B cell (primary cell): ENCODE results near the gene CTRL. TPM values are rescaled to one million over a fixed set of nuclear protein-coding genes. Genes with fewer than 3 reads are reported as not detected.

ENCODE experiments used
- ATAC-seq: fragments of 200-7000 bp; cut with Tn5 transposase; one replicate; pipeline ENCODE4 v1.10.0; 2021; ENCODE audit warnings: low read depth, mild to moderate bottlenecking, moderate number of reproducible peaks, moderate library complexity
- CTCF ChIA-PET: fragments of 350-600 bp; sonication (Branson Sonifier 250); formaldehyde crosslinking; loops from one replicate; lab custom pipeline; 2021; ENCODE audit warnings: antibody characterized with exemption, inconsistent platforms; lab: Charles Lee
- POLR2A ChIA-PET: fragments of 350-600 bp; sonication (Branson Sonifier 250); formaldehyde crosslinking; loops from one replicate; lab custom pipeline; 2021; ENCODE audit warnings: antibody characterized with exemption; lab: Charles Lee
- DNase-seq: peaks from one replicate; pipeline ENCODE4 v3.0.0; 2013
- H2AFZ ChIP-seq: 2 replicates; pipeline ENCODE4 v1.6.1; 2012; ENCODE audit warnings: mild to moderate bottlenecking, low read depth, low read length; ENCODE audit not compliant: insufficient read depth, poor library complexity, severe bottlenecking
- H3K27ac ChIP-seq, 2 donors: 1 replicate in 1 of 2; 2 replicates in 1 of 2; pipeline ENCODE4 v1.5.1; 2012 to 2013; ENCODE audit warnings: low read length in 2 of 2, mild to moderate bottlenecking in 2 of 2, moderate library complexity in 1 of 2
- H3K27me3 ChIP-seq, 4 experiments: fragments of 200-600 bp in 1 of 4; sonication (generic) in 1 of 4; replicated peaks in 1 of 4; 1 replicate in 2 of 4; 2 replicates in 2 of 4; pipeline versions ENCODE4 v1.6.1 to v1.7.0; 2013 to 2016; ENCODE audit warnings: low read length in 3 of 4, mild to moderate bottlenecking in 2 of 4, mixed read lengths in 1 of 4, moderate library complexity in 1 of 4; ENCODE audit not compliant: insufficient read depth in 4 of 4, control insufficient read depth in 3 of 4; ENCODE audit errors: control extremely low read depth in 1 of 4
- H3K36me3 ChIP-seq, 2 experiments: replicated peaks in 1 of 2; 1 replicate in 1 of 2; 2 replicates in 1 of 2; pipeline versions ENCODE4 v1.6.1 to v1.7.1; 2013; ENCODE audit warnings: low read length in 1 of 2; ENCODE audit not compliant: insufficient read depth in 2 of 2, control insufficient read depth in 1 of 2; ENCODE audit errors: control extremely low read depth in 1 of 2, extremely low read depth in 1 of 2
- H3K4me1 ChIP-seq, 2 donors: fragments of 200-600 bp in 1 of 2; sonication (generic) in 1 of 2; 1 replicate in 1 of 2; 2 replicates in 1 of 2; pipeline versions ENCODE4 v1.5.1 to v1.6.1; 2013 to 2017; ENCODE audit warnings: low read length in 2 of 2; ENCODE audit not compliant: control insufficient read depth in 2 of 2, insufficient read depth in 2 of 2
- H3K4me2 ChIP-seq: replicated peaks from 2 replicates; pipeline ENCODE3; 2012; ENCODE audit warnings: mild to moderate bottlenecking, low read depth, low read length; ENCODE audit not compliant: poor library complexity, severe bottlenecking
- H3K4me3 ChIP-seq, 5 experiments: fragments of 200-600 bp in 1 of 5; sonication (generic) in 1 of 5; 1 replicate in 3 of 5; 2 replicates in 2 of 5; pipeline versions ENCODE4 v1.5.1 to v1.7.0; 2011 to 2016; ENCODE audit warnings: low read length in 4 of 5, mild to moderate bottlenecking in 4 of 5, low read depth in 2 of 5, control low read depth in 1 of 5, moderate library complexity in 1 of 5; ENCODE audit not compliant: insufficient read depth in 1 of 5; ENCODE audit errors: control extremely low read depth in 1 of 5, extremely low read depth in 1 of 5
- H3K79me2 ChIP-seq: fragments of 200-600 bp; sonication (generic); one replicate; pipeline ENCODE4 v1.6.0; 2016; ENCODE audit warnings: low read length; ENCODE audit not compliant: control insufficient read depth, insufficient read depth
- H3K9ac ChIP-seq: fragments of 200-600 bp; sonication (generic); 2 replicates; pipeline ENCODE4 v1.6.1; 2017; ENCODE audit warnings: mild to moderate bottlenecking, low read length, moderate library complexity
- H3K9me3 ChIP-seq, 3 donors: one replicate each; pipeline versions ENCODE4 v1.6.1 to v1.7.1; 2013; ENCODE audit warnings: low read length in 2 of 3; ENCODE audit not compliant: control insufficient read depth in 2 of 3, insufficient read depth in 1 of 3; ENCODE audit errors: control extremely low read depth in 1 of 3
- H4K20me1 ChIP-seq: 2 replicates; pipeline ENCODE4 v1.6.0; 2012; ENCODE audit warnings: mild to moderate bottlenecking, low read length; ENCODE audit not compliant: insufficient read depth, control insufficient read depth, poor library complexity, severe bottlenecking
- H3K27ac Mint-ChIP-seq: one replicate; pipeline ENCODE4 v1.8.0; 2021; ENCODE audit warnings: mixed read lengths
- H3K27me3 Mint-ChIP-seq: one replicate; pipeline ENCODE4 v1.8.0; 2021; ENCODE audit warnings: mixed read lengths
- H3K4me1 Mint-ChIP-seq: one replicate; pipeline ENCODE4 v1.8.0; 2021; ENCODE audit warnings: mixed read lengths
- H3K4me3 Mint-ChIP-seq: one replicate; pipeline ENCODE4 v1.8.0; 2021; ENCODE audit warnings: mixed read lengths
- H3K9me3 Mint-ChIP-seq: one replicate; pipeline ENCODE4 v1.8.0; 2022; ENCODE audit warnings: mixed read lengths; ENCODE audit not compliant: insufficient read depth
- EZH2 ChIP-seq: IDR thresholded peaks from 2 replicates; pipeline ENCODE4 v1.6.1; 2012; ENCODE audit warnings: borderline replicate concordance, low read depth, mild to moderate bottlenecking, moderate library complexity, low read length; ENCODE audit not compliant: insufficient read depth, poor library complexity, severe bottlenecking
- WGBS: methylation state at CpG from one replicate; pipeline ENCODE4 v1.1.5; 2013; ENCODE audit warnings: missing lambda C conversion rate; ENCODE audit not compliant: insufficient coverage; 5-methylcytosine and 5-hydroxymethylcytosine counted together
- intact Hi-C: fragments of 100-400 bp; cut with micrococcal nuclease; formaldehyde crosslinking; loops from one replicate; pipeline ENCODE4 v1.10.0; 2022
- polyA plus RNA-seq: library from polyadenylated mRNA; depleted of rRNA; stranded (reverse); fragments of >200 nt; gene quantifications from 2 replicates; pipeline ENCODE4 v1.2.3, GENCODE V29; 2012
- total RNA-seq, 2 donors: library from RNA; stranded (reverse); fragments of 120-200 nt in 1 of 2; gene quantifications; 1 replicate in 1 of 2; 2 replicates in 1 of 2; pipeline versions ENCODE4 v1.2.3 to v1.2.4, GENCODE V29; 2013 to 2022
- TF ChIP-seq, protein P1 (sequence below): fragments of 200-600 bp; IDR thresholded peaks from one replicate; pipeline ENCODE4 v1.8.0; 2022; ENCODE audit warnings: antibody characterized with exemption, mild to moderate bottlenecking

CTRL gene
- total and polyA plus RNA-seq, 2 donors (not counting 1 experiment from before 2014, with no cell fraction given): 5.8 to 19.0 TPM

DNA sequence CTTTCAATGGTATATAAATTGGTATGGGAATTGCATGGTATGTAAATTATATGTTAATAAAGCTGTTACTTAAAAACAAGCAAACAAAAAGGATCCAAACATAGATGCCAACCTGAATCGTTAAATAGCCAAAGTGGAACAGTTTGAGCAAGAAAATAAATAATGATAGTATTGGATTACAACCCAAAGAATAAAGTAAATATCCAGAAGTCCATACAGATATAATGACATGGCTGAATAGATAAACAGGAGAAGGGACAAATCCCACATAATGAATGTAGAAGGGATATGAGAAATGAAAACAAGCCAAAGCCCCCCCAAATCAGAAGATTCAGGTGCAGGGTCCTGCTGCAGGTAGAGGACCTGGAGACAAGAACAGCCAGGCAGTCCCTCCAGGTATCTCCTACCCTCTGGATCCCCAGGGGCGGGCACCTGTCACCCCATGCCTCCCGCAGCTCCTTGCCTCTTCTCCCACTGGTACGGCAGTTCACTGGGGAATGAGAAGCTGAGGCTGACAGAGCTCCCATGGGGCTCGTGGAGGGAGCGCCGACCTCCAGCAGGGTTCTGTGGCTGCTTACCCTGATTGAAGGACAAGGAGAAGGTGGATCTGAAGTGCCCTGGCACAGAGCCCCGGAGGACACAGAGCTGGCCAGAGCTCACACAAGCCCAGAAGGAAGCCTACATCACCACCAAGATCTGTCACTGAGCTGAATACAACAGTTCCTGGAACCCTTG, 22.1 kb upstream of the CTRL start:
- no peaks in the 10 kb centered on the region for H3K4me1 ChIP-seq
- 97% methylated on average over 5 of the region's 8 CpGs for WGBS
- H3K27ac ChIP-seq: no peak overlapping the region
- Mint-ChIP-seq H3K27me3 (no peaks in the 10 kb centered on the region), H3K4me3 (no peak overlapping the region), H3K9me3 (no peaks in the 10 kb centered on the region), H3K27ac (no peak overlapping the region), H3K4me1 (no peaks in the 10 kb centered on the region)
- no peak for DNase-seq
- TF ChIP-seq, protein P1, sequence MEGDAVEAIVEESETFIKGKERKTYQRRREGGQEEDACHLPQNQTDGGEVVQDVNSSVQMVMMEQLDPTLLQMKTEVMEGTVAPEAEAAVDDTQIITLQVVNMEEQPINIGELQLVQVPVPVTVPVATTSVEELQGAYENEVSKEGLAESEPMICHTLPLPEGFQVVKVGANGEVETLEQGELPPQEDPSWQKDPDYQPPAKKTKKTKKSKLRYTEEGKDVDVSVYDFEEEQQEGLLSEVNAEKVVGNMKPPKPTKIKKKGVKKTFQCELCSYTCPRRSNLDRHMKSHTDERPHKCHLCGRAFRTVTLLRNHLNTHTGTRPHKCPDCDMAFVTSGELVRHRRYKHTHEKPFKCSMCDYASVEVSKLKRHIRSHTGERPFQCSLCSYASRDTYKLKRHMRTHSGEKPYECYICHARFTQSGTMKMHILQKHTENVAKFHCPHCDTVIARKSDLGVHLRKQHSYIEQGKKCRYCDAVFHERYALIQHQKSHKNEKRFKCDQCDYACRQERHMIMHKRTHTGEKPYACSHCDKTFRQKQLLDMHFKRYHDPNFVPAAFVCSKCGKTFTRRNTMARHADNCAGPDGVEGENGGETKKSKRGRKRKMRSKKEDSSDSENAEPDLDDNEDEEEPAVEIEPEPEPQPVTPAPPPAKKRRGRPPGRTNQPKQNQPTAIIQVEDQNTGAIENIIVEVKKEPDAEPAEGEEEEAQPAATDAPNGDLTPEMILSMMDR: no peak
- no peak for TF ChIP-seq EZH2
- H3K4me2 ChIP-seq: no peak overlapping the region
- no peak overlapping the region for H3K4me3 ChIP-seq
- peaks cover 0 to 10% of the 10 kb centered on the region in 2 experiments for H3K36me3 ChIP-seq
- H4K20me1 ChIP-seq: no peaks in the 10 kb centered on the region
- H3K9me3 ChIP-seq: no peaks in the 10 kb centered on the region
- ChIA-PET CTCF (interaction anchor here (1.3 to 1.6 kb wide), 3 partner anchors 13 to 31 kb away, joined by 4 to 5 read pairs (median 4); no protein-coding TSS in a partner anchor), POLR2A (no interaction called here)
- no peak for ATAC-seq
- no peaks in the 10 kb centered on the region for H3K27me3 ChIP-seq
- no peaks in the 10 kb centered on the region for H3K79me2 ChIP-seq
- H2AFZ ChIP-seq: no peak overlapping the region
- H3K9ac ChIP-seq: no peak overlapping the region
- intact Hi-C loops: no loop called here

DNA sequence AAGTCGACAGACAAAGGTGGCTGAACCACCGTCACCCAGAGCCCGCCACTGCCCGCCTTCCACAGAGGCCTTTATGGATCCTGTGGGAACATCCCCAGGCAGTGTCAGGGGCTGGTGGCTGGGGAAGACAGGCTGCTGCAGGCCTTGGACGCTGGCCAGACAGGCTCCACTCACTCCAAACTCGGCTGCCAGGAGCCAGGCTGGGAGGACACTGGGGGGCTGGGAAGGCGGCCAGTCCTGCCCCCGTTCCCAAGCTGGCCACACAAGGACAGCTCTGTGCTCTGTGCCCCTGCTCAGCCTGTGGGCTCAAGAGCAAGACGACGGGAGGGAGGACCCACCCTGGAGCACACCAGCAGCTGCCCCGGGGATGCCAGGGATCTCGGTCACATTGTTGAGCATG, 19.8 kb upstream of the CTRL start:
- H3K36me3 ChIP-seq: peaks cover 0 to 10% of the 10 kb centered on the region in 2 experiments
- H3K27ac ChIP-seq: no peak overlapping the region
- no peak overlapping the region for H3K4me3 ChIP-seq
- TF ChIP-seq EZH2: no peak
- TF ChIP-seq, protein P1: no peak
- 97% methylated on average over 12 of the region's 12 CpGs for WGBS
- H3K9me3 ChIP-seq: no peaks in the 10 kb centered on the region
- no peak overlapping the region for H3K4me3 Mint-ChIP-seq
- no peak for ATAC-seq
- intact Hi-C loops: no loop called here
- H4K20me1 ChIP-seq: no peaks in the 10 kb centered on the region
- ChIA-PET POLR2A (interaction anchor here (0.6 kb wide), 1 partner anchor 150 kb away, joined by 5 read pairs; no protein-coding TSS in a partner anchor), CTCF (interaction anchor here (0.6 kb wide), 1 partner anchor 86 kb away, joined by 3 read pairs; no protein-coding TSS in a partner anchor)
- H2AFZ ChIP-seq: no peak overlapping the region
- no peaks in the 10 kb centered on the region for H3K27me3 ChIP-seq
- no peaks in the 10 kb centered on the region for H3K4me1 Mint-ChIP-seq
- H3K27ac Mint-ChIP-seq: no peak overlapping the region
- no peak overlapping the region for H3K4me2 ChIP-seq
- no peaks in the 10 kb centered on the region for H3K79me2 ChIP-seq
- no peaks in the 10 kb centered on the region for H3K27me3 Mint-ChIP-seq
- H3K9me3 Mint-ChIP-seq: no peaks in the 10 kb centered on the region
- no peaks in the 10 kb centered on the region for H3K4me1 ChIP-seq
- no peak for DNase-seq
- H3K9ac ChIP-seq: no peak overlapping the region
